CD1c-positive myeloid dendritic cell (primary cell): ENCODE data around the gene TMEFF2.
"Not testable (repeated sequence)": the region's sequence is repeated elsewhere in the genome, so short reads cannot be mapped to it uniquely, and the experiment has no call there.

ENCODE experiments used
- DNase-seq: peaks from one replicate; pipeline ENCODE4 v3.0.0-alpha.2; 2016; ENCODE audit errors: extremely low spot score

The TMEFF2 gene

GRCh38 chr2:191932286-191932685 is 262.4 kb downstream of the TMEFF2 start:
- DNase-seq: no peak

- DNase-seq: no peak
These were observed 263.4 kb downstream of the TMEFF2 start for GRCh38 chr2:191931329-191931728.

GRCh38 chr2:191930205-191930604 is 264.5 kb downstream of the TMEFF2 start:
- no peak for DNase-seq

- DNase-seq: no peak
These were observed 265.4 kb downstream of the TMEFF2 start for GRCh38 chr2:191929288-191929687.

- DNase-seq: no peak
These were observed 266.7 kb downstream of the TMEFF2 start for GRCh38 chr2:191927991-191928390.

- no peak for DNase-seq
These were observed 267.3 kb downstream of the TMEFF2 start for GRCh38 chr2:191927319-191927867.

GRCh38 chr2:191926671-191927070 is 268.1 kb downstream of the TMEFF2 start:
- no peak for DNase-seq

- DNase-seq: no peak
These were observed 271.1 kb downstream of the TMEFF2 start for GRCh38 chr2:191923652-191923997.

- DNase-seq: no peak
These were observed 271.7 kb downstream of the TMEFF2 start for GRCh38 chr2:191922736-191923651.

- not testable (repeated sequence) for DNase-seq
These were observed 273.1 kb downstream of the TMEFF2 start for GRCh38 chr2:191921650-191922049.

- DNase-seq: no peak
These were observed 274.2 kb downstream of the TMEFF2 start for GRCh38 chr2:191920502-191920901.

GRCh38 chr2:191917967-191918651 is 276.6 kb downstream of the TMEFF2 start:
- DNase-seq: no peak

- no peak for DNase-seq
These were observed 277.3 kb downstream of the TMEFF2 start for GRCh38 chr2:191917430-191917881.

GRCh38 chr2:191916826-191917225 is 277.9 kb downstream of the TMEFF2 start:
- no peak for DNase-seq

GRCh38 chr2:191915750-191916149 is 279.0 kb downstream of the TMEFF2 start:
- no peak for DNase-seq

- DNase-seq: no peak
These were observed 280.9 kb downstream of the TMEFF2 start for GRCh38 chr2:191913796-191914195.

- no peak for DNase-seq
These were observed 282.0 kb downstream of the TMEFF2 start for GRCh38 chr2:191912764-191913163.

GRCh38 chr2:191910518-191910917 is 284.2 kb downstream of the TMEFF2 start:
- peak; percentile 2 for DNase-seq

GRCh38 chr2:191908874-191909273 is 285.9 kb downstream of the TMEFF2 start:
- no peak for DNase-seq

- DNase-seq: no peak
These were observed 287.2 kb downstream of the TMEFF2 start for GRCh38 chr2:191907545-191907944.

- DNase-seq: no peak
These were observed 287.6 kb downstream of the TMEFF2 start for GRCh38 chr2:191907091-191907490.

- DNase-seq: no peak
These were observed 289.4 kb downstream of the TMEFF2 start for GRCh38 chr2:191905336-191905735.

GRCh38 chr2:191901031-191901430 is 293.7 kb downstream of the TMEFF2 start:
- no peak for DNase-seq
